Spleen (tissue), 13 donors: ENCODE measurements around the gene RFFL. TPM values are rescaled to one million over a fixed set of nuclear protein-coding genes. Genes with fewer than 3 reads are reported as not detected.
"Not testable (repeated sequence)": the region's sequence is repeated elsewhere in the genome, so short reads cannot be mapped to it uniquely, and the experiment has no call there.

Experiments used
- DNase-seq: peaks from one replicate; pipeline ENCODE4 v3.0.0-alpha.2; 2020
- H3K27ac ChIP-seq, 8 donors: fragments of 200-600 bp; sonication (generic) in 7 of 8; 1 replicate in 4 of 8; 2 replicates in 4 of 8; pipeline versions ENCODE4 v1.5.0 to v1.8.0; 2016 to 2021; ENCODE audit warnings: inconsistent platforms in 4 of 8, mild to moderate bottlenecking in 4 of 8, moderate library complexity in 1 of 8
- H3K27me3 ChIP-seq, 7 donors: fragments of 200-600 bp; sonication (generic) in 6 of 7; replicated peaks in 1 of 7; 1 replicate in 4 of 7; 2 replicates in 3 of 7; pipeline versions ENCODE4 v1.5.0 to v1.8.0; 2016 to 2021; ENCODE audit warnings: inconsistent platforms in 3 of 7, mild to moderate bottlenecking in 1 of 7
- H3K36me3 ChIP-seq, 6 donors: fragments of 200-600 bp; sonication (generic) in 5 of 6; 1 replicate in 4 of 6; 2 replicates in 2 of 6; pipeline versions ENCODE4 v1.5.0 to v1.8.0; 2016 to 2021; ENCODE audit warnings: inconsistent platforms in 2 of 6
- H3K4me1 ChIP-seq, 6 donors: fragments of 200-600 bp; sonication (generic) in 5 of 6; 1 replicate in 3 of 6; 2 replicates in 3 of 6; pipeline versions ENCODE4 v1.5.0 to v1.8.0; 2016 to 2021; ENCODE audit warnings: inconsistent platforms in 3 of 6
- H3K4me3 ChIP-seq, 8 donors: fragments of 200-600 bp; sonication (generic) in 7 of 8; 1 replicate in 4 of 8; 2 replicates in 4 of 8; pipeline versions ENCODE4 v1.5.0 to v1.8.0; 2016 to 2021; ENCODE audit warnings: inconsistent platforms in 4 of 8, mild to moderate bottlenecking in 4 of 8, moderate library complexity in 2 of 8
- H3K9me3 ChIP-seq, 8 donors: fragments of 200-600 bp; sonication (generic) in 7 of 8; 1 replicate in 4 of 8; 2 replicates in 4 of 8; pipeline versions ENCODE4 v1.5.0 to v1.8.0; 2016 to 2021; ENCODE audit warnings: inconsistent platforms in 4 of 8
- CTCF ChIP-seq, 11 experiments: fragments of 200-600 bp in 7 of 11; fragments of 450-650 bp in 4 of 11; sonication (generic) in 4 of 11; IDR thresholded peaks in 8 of 11; conservative IDR thresholded peaks in 3 of 11; 1 replicate in 7 of 11; 2 replicates in 4 of 11; pipeline versions ENCODE4 v1.4.0 to v1.8.0; 2016 to 2021; ENCODE audit warnings: antibody characterized with exemption in 11 of 11, inconsistent platforms in 4 of 11, mild to moderate bottlenecking in 1 of 11
- POLR2A ChIP-seq, 3 donors: fragments of 450-650 bp; IDR thresholded peaks; one replicate each; pipeline ENCODE4 v1.5.1; 2017; ENCODE audit warnings: antibody characterized with exemption in 3 of 3, mild to moderate bottlenecking in 1 of 3
- POLR2AphosphoS5 ChIP-seq, 3 donors: sonication (generic); formaldehyde crosslinking; IDR thresholded peaks; one replicate each; pipeline ENCODE4 v1.5.1; 2017; ENCODE audit warnings: antibody characterized with exemption in 3 of 3
- WGBS, 5 donors: extraction: QIAGEN DNeasy Blood & Tissue Kit in 3 of 5; methylation state at CpG; one replicate each; pipeline versions ENCODE4 v1.1.5 to v1.1.7; 2013 to 2018; 5-methylcytosine and 5-hydroxymethylcytosine counted together
- intact Hi-C: fragments of 100-400 bp; cut with DNase I; formaldehyde crosslinking; loops from one replicate; pipeline ENCODE4 v1.15.0; 2023; ENCODE audit warnings: low total_unique reads
- long read RNA-seq, 2 donors: transcript quantifications; one replicate each; lab custom pipeline, GENCODE V29; 2026
- polyA plus RNA-seq, 3 donors: library from polyadenylated mRNA; stranded (reverse); fragments of 200-250 nt; gene quantifications; one replicate each; pipeline ENCODE4 v1.2.1, GENCODE V29; 2013
- total RNA-seq, 7 donors: library from RNA; depleted of rRNA in 3 of 7; stranded (reverse); fragments of >200 nt in 3 of 7; fragmentation: NEBNext Ultra II Directional in 4 of 7; extraction: Animal tissue kit (Norgen Biotek cat#: 25700) in 4 of 7; gene quantifications; one replicate each; pipeline versions ENCODE4 v1.1.0 to v1.2.1, GENCODE V29; 2016 to 2021
- donor health status: healthy with polysubstance abuse.
- donor health status: DM: no; HTN: no; CAD: no; lungs with moderate emphysema.
- donor health status: DM: no; HTN: no; CAD: no.
- donor health status: Bipolar disorder and iron deficiency.
- donor health status: healthy.
- donor health status: DM: no; HTN: no; CAD: no.
- donor health status: DM: yes; HTN: yes; CAD: no.

RFFL gene
- total RNA-seq, result 10 to 100 TPM; 28.1 to 39.7 (median 33.0) TPM
- 1 to 10 TPM; 5.7 to 9.2 (median 7.4) TPM for polyA plus RNA-seq
- long read RNA-seq, donor 1, full-length matches to known transcripts, result 1 of 1 reads
- long read RNA-seq, donor 1, partial matches to known transcripts, result 0 of 1 reads
- long read RNA-seq, donor 1, other reads (novel, unspliced or antisense), result 0 of 1 reads
- long read RNA-seq, donor 2, result 0 reads

- H3K27ac ChIP-seq, result peak within 1 kb of the TSS; percentile 71 to 93 (median 88)
- H3K4me1 ChIP-seq, result peaks cover 17 to 85% (median 35%) of the 10 kb centered on the region in 6 donors
- DNase-seq, result peak; percentile 92
- peak within 1 kb of the TSS in 6 of 8 donors; percentile 6 to 50 (median 25) for H3K4me3 ChIP-seq
- WGBS, 5 donors, result 0 to 5% (median 2%) methylated on average over 6 of the region's 6 CpGs
- TF ChIP-seq POLR2AphosphoS5 (IDR thresholded peaks at IDR 0.05) (peak in 2 of 3 donors; percentile 56 to 91), POLR2A (IDR thresholded peaks at IDR 0.05) (no peak), CTCF (IDR thresholded peaks at IDR 0.05 in 8 of 11, conservative IDR thresholded peaks at IDR 0.05 in 3 of 11) (peak in 7 of 11 experiments; percentile 38 to 56 (median 45))
- no peaks in the 10 kb centered on the region for H3K27me3 ChIP-seq
- H3K9me3 ChIP-seq, result no peaks in the 10 kb centered on the region
- peaks cover 0 to 21% (median 0%) of the 10 kb centered on the region in 6 donors for H3K36me3 ChIP-seq
- intact Hi-C loops, result no loop called here
Observed at GRCh38 chr17:35063514-35064223, at the start of gene RFFL. RFFL (minus strand) TSS chr17:35063707; CDS start chr17:35026553, 37,154 bp downstream.

GRCh38 chr17:35110791-35111190, 47.3 kb upstream of the RFFL start:
- H3K9me3 ChIP-seq, H3K27ac ChIP-seq, DNase-seq, H3K4me1 ChIP-seq, H3K4me3 ChIP-seq, H3K27me3 ChIP-seq, intact Hi-C loops: not testable (repeated sequence)
- 92 to 98% (median 96%) methylated on average over 17 of the region's 17 CpGs for WGBS, 5 donors
- peaks cover 0 to 44% (median 12%) of the 10 kb centered on the region in 6 donors for H3K36me3 ChIP-seq

GRCh38 chr17:35104844-35105450, 41.4 kb upstream of the RFFL start:
- intact Hi-C loops, result no loop called here
- Histone ChIP-seq H3K36me3 (peaks cover 0 to 80% (median 53%) of the 10 kb centered on the region in 6 donors), H3K4me1 (peaks cover 0 to 2% (median 0%) of the 10 kb centered on the region in 6 donors), H3K27ac (no peak overlapping the region), H3K9me3 (peaks cover 0 to 6% (median 0%) of the 10 kb centered on the region in 8 donors), H3K4me3 (no peak overlapping the region), H3K27me3 (no peaks in the 10 kb centered on the region)
- TF ChIP-seq CTCF (IDR thresholded peaks at IDR 0.05 in 8 of 11, conservative IDR thresholded peaks at IDR 0.05 in 3 of 11) (no peak), POLR2A (IDR thresholded peaks at IDR 0.05) (no peak), POLR2AphosphoS5 (IDR thresholded peaks at IDR 0.05) (no peak)
- DNase-seq, result no peak
- 94 to 98% (median 96%) methylated on average over 5 of the region's 5 CpGs for WGBS, 5 donors

- Histone ChIP-seq H3K36me3 (peaks cover 0 to 97% (median 60%) of the 10 kb centered on the region in 6 donors), H3K27ac (no peak overlapping the region), H3K9me3 (peaks cover 0 to 6% (median 0%) of the 10 kb centered on the region in 8 donors), H3K27me3 (no peaks in the 10 kb centered on the region), H3K4me1 (peaks cover 0 to 18% (median 0%) of the 10 kb centered on the region in 6 donors), H3K4me3 (no peak overlapping the region)
- TF ChIP-seq POLR2A (IDR thresholded peaks at IDR 0.05) (no peak), CTCF (IDR thresholded peaks at IDR 0.05 in 8 of 11, conservative IDR thresholded peaks at IDR 0.05 in 3 of 11) (no peak), POLR2AphosphoS5 (IDR thresholded peaks at IDR 0.05) (no peak)
- no peak for DNase-seq
- intact Hi-C loops, result no loop called here
- WGBS, 5 donors, result 85 to 99% (median 90%) methylated on average over 4 to 5 of the region's 5 CpGs
Observed at GRCh38 chr17:35103271-35103670, 39.8 kb upstream of the RFFL start.
